ENCODE results near the gene TBX2. TPM values are rescaled to one million over a fixed set of nuclear protein-coding genes. Genes with fewer than 3 reads are reported as not detected.
"Not testable (repeated sequence)": the region's sequence is repeated elsewhere in the genome, so short reads cannot be mapped to it uniquely, and the experiment has no call there.

Gene TBX2
- 0.09 and 0.34 TPM in 2 replicates for total RNA-seq

DNA sequence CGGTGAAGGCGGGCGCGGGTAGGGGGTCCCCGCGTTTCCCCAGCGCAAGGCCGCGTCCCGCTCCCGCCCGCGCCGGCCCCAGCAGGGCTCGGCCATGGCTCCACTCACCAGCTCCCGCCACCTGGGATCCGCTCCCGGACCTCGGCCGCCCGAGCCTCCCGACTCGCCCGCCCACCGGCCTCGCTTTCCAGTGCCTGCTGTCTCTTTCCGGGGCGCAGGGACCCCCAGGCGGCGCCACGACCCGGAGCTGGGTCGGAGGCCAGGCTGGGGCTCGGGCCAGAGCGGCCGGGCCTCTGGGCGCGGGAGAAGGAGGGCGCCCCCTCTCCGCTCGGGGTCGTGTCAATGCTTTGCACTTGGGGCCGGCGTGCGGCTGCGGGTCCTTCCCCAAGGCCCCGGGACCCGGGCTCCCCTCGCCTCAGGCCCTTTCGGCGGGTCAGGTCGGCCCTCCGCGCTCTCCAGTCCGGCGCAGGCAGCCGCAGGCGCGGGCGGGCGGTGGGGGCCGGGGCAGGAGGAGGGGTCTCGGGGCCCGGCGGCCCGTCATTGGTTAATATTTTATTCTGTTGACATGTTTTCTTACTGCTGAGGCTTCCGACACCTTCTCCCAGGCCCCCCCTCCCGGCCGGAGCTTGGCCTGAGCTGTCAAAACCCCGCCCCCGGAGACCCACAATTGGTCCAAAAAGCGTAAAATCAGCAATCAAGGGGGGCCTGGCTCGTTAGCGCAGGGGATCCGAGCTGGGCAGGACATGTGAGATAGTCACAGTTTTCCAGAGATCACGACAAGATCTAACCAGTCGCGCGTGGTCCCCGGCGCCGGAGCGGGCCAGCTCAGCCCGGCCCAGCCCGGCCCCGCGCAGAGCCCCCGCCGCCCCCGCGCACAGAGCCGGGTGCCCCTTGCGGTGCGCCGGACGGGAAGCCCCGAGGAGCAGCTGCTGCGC is at the start of gene TBX2:
Gene TBX2, plus strand, starts transcription at position 713 of the 935 bp plus-strand sequence. CDS start 334 bp downstream, outside the sequence.
- DNase-seq: no peak

DNA sequence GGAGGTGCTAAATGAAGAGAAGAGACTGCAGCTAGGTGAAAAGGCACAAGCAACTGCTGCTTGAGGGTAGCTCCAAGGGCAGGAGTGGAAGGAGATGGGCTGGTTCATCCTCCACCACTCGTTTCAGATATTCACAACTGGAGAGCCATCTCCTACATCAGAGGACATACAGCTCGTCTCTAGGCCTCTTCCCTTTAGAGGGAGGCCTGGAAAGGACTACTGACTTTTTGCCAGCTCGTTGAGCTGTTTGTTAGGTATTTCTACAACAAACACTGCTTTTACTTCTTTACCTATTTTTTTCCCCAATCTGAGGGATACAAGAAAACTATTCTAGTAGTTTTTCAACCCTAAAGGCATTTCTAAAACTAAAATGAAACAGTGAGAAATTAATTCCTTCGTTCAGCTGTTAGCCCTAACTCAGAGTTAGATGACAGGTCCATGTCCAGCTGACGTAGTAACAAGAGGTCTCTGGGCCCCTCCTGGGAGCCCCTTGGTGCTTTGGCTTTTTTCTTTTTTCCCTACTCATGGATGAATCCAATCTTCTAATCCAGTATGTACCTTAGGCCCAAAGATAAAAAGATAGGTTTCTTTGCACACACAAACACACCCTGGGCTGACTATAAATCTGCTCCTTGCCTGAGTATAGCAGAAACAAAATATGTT is 47.8 kb upstream of the TBX2 start:
- DNase-seq: no peak

DNA sequence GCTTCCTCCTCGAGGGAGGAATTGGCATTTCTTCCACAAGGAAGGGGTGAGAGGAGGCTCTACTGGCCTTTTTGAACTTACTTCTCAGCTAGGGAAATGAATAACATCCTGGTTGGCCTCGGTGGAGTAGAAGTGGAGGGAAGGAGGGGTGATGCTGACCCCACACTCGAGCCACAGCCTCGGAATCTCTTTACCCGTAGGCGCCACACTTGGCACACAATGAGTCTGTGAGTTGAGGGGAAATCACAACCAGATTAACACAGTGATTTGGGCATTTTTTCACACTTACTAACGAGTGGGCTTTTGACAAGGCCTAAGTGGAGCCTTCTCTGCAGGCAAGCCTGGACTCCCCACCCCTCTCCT is 47.3 kb upstream of the TBX2 start:
- DNase-seq: peak; percentile 71

DNA sequence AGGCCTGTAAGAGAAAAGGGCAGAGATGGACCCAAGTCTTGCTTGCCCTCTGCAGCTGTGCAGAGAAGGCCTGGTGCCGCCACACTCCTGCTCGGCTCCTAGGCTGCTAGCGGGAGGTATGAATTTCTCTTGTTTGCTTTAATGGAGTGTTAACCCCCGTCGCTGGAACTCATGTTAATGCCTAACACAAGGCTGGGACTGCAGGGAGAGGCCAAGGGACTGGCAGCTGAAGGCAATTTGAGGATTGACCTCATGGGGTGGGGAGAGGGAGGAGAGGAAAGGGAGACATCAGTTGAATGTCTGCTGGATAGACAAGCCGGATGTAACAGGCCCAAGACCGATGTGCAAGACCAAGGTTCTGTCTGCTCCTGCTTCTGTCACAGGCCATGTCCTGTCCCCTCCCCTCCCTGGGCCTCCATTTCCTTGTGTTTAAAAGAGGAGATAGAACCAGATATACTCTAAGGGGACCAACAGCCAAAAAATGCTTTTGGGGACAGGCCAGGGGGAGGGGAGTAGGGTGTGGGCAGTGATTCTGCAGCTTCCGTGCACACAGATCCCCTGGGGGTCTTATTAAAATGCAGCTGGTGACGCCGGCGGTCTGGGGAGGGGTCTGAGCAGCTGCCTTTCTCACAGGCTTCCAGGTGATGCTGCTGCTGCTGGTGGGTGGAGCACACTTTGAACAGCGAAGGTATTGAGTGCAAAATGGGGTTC is 46.7 kb upstream of the TBX2 start:
- no peak for DNase-seq

DNA sequence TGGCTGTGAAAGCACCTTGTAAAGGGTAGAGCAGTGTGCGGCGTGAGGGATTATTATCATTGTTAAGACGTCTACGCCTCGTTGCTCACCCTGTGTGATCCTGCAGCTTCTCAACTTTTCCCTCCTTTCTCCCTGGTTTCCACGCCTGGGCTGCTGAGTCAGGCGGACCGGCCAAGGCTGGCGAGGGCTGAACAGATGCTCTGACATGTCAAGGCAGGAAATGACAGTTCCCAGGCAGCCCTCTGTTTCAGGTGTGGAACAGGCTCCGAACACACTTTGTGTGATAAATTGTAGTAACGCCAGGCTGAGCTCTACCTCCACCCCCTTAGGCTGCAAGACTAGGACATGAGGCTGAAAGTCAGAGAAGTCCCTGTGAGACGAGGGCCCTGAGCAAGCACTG is 46.0 kb upstream of the TBX2 start:
- DNase-seq: no peak

DNA sequence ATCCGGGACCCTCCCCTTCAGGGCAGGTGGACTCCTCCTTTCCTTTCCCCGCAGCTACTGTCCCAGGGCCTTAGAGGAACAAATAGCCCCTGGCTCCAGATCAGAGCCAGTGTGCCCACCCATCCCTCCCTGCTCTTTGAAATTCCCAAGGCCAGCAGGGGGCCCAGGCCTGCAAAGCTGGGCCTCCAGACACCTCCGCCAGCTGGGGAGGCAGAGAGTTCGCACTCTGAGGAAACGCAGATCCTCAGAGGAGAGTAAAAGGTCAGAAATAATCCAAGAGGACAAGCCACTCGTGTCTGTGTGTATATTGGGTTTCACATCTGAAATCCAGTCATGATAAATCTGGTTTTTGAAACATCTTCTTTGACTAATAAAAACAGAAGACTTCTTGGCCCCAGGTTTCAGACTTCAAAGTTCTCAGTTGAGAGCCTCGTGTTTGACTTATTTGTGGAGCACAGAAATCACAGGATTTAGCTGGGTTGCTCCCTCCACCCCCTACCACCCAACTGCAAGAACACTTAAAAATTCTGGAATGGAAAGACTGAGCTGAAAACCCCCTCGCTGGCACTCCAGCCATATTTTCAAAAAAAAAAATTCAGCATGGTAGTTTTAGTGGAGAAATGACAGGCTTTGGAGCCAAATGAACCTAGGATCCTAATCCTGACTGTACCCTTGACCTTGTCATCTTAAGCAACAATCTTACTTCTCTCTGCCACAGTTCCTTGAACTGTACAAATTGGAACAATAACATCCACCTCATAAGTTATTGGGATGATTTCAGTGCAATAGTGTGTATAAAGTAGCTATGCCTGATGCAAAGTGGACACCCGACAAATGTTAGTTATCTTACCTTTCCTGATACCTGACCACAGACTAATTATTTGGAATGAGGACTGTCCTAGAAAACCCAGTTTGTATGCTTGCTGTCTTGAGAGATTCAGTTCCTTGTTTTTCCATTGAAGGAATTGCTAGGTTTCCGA is 44.5 kb upstream of the TBX2 start:
- no peak for DNase-seq

DNA sequence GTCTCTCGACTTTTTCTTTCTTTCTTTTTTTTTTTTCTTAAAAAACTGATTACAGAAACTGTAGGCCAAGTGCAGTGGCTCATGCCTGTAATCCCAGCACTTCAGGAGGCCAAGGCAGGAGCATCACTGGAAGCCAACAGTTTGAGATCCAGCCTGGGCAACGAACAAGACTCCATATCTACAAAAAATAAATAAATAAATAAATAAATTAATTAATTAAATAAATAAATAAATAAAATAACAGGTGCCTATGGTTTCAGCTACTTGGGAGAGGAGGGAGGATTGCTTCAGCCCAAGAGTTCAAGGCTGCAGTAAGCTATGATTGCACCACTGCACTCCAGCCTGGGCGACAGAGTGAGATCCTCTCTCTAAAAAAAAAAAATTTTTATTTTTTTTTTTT is 42.6 kb upstream of the TBX2 start:
- not testable (repeated sequence) for DNase-seq

DNA sequence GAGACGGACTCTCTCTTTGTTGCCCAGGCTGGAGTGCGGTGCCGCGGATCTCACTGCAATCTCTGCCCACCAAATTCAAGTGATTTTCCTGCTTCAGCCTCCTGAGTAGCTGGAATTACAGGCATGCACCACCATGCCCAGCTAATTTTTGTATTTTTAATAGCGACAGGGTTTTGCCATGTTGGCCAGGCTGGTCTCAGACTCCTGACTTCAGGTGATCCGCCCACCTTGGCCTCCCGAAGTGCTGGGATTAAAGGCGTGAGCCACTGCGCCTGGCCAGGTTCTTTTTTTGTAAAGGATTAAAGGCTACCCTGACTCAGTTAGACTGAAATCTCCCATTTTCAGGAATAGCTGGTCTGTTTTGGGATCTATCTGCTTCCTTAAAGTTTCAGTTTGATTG is 40.1 kb upstream of the TBX2 start:
- DNase-seq: not testable (repeated sequence)

DNA sequence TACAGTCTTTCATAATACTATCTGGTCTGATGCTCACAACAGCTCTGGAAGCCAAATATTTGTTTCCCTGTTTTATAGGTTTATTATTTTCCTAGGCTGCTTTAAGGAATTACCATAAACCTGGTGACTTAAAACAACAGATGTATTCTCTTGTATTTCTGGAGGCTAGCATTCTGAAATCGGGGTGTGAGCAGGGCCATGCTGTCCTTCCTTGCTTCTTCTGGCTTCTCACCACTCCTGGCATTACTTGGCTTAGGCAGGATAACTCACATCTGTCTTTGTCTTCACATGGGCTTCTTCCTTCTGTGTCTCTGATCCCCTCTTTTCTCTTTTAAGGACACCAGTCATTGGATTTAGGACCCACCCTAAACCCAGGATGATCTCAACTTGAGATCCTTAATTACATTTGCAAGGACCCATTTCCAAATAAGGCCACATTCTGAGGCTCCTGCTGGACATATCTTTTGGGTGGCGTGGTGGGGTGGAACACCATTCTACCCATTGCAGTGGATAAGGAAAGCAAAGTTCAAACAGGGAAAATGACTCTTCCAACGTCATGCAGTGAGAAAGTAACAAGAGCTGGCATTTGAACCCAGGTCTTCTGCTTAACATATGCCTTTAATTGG is 39.2 kb upstream of the TBX2 start:
- DNase-seq: no peak

DNA sequence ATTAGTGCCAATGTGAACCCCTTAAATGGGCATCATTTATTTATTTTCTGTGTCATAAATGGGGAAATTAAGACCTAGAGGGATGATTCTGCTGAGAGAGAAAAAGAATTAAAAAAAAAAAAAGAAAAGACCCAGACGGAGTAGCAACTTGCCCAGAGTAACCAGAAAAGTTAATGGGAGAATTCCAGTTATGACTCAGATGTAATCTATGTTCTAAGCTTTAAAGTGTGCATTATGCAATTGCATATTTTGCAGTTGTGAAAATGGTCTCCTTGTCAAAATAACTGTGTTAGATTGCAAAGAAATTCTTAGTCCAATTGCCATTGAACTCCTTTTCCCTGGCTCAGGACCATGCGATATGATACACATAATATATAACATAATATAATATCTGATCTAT is 38.6 kb upstream of the TBX2 start:
- no peak for DNase-seq

DNA sequence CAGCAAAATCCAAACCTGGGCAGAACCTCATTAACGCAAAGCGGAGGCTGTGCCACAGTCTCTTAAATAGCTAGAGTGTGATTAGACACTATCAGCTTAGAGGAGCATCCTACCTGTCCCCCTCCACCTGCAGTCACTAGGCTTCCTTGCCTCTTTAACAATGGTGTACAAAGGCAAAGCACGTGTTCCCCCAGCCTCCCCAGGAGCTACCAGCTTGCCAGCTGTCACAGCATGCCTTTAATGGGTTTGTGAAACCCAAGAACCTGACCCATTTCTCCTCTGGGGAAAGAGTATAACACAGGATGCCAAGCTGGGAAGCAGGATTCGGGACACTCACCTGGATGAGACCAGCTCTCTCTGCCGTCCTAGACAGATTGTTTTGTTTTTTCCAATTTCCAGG is 37.2 kb upstream of the TBX2 start:
- no peak for DNase-seq

DNA sequence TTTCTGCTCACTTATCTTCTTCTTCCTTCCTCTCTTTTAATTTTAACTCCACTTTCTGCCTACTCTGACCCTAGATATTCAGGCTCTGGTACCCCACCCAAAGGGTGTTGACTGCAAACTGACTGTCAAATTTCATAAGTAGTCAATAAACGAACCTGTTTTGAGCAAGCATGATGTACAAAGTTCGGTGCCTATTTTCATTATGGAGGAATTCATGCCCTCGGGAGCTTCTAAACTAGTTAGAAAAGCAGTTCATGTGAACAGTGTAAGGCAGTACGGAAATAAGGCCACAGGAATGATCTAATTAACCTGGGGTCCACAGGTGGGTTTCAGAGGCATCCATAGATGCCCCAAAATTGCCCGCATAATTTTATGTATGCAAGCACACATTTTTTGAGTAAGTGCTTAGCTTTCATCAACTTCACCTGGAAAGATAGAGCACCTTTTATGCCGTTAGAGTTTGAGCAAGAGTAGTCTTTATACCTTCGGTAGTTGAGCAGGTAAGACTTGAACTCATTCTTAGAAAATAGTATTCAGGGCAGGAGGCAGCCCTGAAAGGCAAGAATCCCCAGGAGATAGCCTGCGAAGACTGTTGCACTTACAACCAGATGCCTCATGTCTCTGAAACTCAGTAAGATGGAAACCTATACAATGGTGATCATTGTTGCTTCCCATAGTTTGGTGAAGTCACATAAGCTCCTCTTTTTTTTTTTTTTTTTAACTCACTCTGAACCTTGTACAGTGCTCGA is 36.6 kb upstream of the TBX2 start:
- no peak for DNase-seq

DNA sequence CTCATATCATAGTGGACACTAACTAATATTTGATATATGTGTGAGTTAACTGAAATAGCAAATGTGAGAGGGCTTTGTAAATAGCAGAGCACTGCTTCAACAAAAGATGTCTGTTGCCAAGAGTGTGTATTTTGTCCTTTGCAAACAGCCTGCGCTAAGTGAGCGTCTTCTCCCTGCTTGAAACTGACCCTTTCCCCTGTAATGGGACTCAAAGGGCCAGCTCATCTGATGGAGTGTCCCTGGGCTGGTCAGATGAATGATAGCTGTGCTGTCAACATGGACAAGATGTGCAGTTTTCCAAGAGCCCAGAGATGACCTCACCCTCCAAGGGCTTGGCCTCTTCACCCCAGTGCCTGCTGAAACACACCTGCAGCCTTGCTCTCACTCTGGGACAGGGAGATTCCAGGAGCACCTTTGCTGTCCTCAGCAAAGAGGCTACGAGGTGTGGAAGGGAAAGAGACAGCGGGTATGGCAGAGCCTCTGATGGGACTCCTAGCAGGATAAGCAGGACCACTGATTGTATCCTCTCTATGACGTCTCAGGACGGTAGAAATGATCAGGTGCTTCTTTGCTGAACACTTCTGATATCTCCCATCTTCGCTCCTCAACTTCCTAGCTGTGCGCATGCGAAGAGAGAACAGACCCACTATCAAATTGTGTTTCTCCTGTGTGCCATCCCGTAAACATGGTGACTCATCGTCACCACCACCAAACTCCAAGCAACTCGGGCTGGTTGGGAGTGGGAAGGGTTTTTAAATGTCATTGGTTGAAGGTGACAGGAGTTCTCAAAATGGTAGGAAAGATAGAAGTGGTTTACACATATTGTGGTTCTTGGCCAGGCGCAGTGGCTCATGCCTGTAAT is 35.8 kb upstream of the TBX2 start:
- no peak for DNase-seq

DNA sequence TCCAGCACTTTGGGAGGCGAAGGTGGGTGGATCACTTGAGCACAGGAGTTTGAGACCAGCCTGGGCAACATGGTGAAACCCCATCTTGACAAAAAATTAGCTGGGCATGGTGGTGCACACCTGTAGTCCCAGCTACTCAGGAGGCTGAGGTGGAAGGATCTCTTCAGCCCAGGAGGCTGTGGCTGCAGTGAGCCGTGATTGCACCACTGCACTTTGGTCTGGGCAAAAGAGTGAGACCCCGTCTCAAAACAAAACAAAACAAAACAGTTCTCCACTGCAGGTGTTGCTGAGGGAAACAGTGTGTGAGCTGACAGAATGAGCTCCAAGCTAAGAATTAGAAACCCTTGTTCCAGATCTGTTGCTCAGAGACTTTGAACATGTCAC is 35.2 kb upstream of the TBX2 start:
- no peak for DNase-seq

DNA sequence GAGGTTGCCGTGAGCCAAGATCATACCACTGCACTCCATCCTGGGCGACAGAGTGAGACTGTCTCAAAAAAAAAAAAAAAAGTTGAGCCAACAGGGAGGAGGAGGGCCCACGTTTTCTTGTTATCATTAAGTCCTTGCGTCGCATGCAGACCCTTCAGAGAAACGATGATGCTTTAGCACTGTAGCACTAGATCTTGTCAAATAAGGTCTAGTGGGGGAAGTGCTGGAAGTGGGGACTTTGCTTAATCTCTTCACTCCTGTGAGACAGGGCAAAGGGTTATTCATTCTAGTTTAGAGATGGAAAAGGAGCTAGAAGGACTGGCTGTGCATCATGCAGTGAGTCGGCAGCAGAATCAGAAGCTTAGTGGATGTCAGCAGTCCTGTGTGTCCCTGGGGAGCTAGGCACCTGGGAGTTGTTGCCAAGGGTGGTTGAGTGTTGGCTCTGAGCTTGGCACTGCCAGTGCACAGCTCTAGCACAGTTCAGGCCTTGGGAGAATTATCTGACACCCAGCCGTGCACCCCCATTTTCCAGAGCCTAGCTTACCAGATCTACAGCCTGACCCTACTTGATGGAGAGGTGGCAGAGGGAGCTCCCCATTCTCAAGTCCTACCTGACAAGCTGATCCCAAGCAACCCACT is 33.4 kb upstream of the TBX2 start:
- DNase-seq: no peak

DNA sequence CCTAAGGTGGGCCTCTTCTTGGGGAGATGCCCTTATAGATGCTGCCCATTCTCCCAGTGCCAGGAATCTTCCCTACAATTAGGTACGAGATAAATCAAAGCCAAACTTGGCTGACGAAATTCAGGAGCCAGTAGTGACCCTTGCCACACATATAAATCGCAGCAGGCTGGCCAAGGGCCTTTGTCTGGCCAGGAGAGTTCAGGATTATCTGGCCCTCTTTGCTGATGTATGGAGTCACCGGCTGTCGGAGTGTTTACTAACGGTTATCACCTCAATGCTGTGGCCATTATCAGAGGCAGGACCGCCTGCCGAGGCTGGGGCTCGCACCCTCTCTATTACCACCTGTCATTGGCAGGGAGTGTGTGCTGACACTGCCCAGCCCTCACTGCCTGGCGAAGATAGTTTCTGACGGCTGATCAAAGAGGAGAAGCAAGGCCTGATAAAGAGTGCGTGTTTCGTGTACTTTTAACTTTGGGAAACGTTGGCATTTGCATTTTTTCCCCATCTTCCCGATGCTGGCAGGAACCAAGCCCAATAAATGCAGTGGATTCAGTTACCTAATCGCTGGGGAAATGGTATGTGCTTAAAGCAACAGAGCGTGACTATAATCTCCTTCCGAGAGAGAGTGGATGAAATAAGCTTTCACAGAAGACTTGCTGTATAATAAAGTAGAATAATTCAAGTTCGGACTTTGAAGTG is 32.8 kb upstream of the TBX2 start:
- DNase-seq: no peak

DNA sequence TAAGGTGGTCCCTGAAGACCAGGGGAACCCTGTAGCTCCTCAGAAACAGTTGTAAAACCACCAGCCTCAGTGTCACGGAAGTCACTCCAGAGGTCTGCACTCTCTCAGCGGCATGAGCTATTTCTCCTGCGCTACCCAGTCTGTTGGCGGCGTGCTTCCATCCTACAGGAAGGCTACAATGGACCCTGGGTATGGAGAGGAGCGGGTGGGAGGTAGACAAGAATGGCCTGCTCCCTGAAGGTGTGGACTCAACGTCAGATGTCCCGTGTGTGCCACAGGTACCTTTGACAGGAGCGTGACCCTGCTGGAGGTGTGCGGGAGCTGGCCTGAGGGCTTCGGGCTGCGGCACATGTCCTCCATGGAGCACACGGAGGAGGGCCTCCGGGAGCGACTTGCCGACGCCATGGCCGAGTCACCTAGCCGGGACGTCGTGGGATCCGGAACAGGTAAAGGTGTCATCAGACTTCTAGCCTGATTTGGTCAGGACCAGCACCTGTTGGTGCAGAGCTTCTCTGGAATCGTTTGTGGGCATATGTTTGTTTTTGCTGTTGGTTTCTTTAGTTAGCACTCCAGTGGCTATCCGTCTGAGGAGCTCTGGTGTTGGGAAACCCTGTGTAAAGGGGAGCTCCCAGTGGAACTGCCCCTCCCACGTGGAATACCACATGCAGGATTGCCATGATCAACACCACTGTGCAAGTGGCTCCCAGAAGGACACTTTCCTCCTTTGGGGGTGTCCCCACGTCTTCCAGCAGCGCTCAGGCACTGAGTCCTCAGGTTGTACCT is 31.4 kb upstream of the TBX2 start:
- no peak for DNase-seq

DNA sequence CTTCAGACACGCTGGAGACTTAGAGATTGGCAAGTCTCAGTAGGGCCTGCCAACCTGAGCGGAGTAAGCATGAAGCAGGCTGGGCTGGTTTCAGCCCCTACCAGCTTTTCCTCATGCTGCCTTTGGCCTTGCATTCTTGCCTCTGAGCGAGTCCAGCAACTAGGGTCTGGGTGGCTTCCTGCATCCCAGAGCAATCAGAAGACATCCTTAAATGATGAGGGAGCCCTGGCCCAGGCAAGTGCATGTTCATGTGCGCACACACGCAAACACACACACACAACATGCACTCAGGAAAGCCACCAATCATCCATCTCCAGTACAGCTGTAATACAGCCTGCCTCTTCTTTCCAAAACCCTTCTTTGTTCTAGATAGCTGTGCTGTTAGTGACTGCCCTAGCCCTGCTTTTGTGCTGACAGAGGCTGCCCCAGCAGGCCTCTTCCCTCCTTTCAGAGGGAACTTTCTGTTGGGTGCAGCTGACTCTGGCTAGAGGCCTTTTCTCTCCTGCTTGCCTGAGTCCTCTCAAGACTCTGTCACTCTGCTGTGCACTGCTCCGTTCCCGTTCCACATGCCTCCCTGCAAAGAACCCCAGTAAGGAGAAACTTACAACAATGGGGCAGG is 30.7 kb upstream of the TBX2 start:
- no peak for DNase-seq
